ENCODE results near the gene EHMT1.

DNA sequence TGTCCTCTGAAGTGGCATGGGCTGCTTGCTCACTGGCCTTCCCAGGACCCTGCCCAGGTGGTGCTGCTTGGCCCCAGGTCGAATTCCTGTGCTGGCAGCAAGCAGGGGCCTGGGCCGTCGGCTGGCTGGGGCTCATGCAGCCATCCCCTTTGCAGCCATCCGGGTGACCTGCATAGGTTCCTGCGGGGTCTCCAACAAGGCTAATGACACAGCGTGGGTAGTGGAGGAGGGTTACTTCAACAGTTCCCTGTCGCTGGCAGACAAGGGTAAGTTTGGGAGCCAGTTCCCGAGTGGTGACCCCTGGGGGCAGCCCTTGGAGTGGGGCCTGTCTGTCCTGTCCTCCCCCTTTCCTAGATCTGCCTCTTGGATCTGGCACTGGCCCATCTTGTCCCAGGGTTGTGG, 6.1 kb upstream of the EHMT1 start:
- TF ChIP-seq ARNTL (CRISPR knock-in tag; IDR thresholded peaks at IDR 0.05; ENCODE audit: borderline replicate concordance, low read depth): no peak
- TF ChIP-seq, protein P1, sequence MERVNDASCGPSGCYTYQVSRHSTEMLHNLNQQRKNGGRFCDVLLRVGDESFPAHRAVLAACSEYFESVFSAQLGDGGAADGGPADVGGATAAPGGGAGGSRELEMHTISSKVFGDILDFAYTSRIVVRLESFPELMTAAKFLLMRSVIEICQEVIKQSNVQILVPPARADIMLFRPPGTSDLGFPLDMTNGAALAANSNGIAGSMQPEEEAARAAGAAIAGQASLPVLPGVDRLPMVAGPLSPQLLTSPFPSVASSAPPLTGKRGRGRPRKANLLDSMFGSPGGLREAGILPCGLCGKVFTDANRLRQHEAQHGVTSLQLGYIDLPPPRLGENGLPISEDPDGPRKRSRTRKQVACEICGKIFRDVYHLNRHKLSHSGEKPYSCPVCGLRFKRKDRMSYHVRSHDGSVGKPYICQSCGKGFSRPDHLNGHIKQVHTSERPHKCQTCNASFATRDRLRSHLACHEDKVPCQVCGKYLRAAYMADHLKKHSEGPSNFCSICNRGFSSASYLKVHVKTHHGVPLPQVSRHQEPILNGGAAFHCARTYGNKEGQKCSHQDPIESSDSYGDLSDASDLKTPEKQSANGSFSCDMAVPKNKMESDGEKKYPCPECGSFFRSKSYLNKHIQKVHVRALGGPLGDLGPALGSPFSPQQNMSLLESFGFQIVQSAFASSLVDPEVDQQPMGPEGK (CRISPR knock-in tag; IDR thresholded peaks at IDR 0.05; ENCODE audit: borderline replicate concordance): no peak
- TF ChIP-seq, protein P2, sequence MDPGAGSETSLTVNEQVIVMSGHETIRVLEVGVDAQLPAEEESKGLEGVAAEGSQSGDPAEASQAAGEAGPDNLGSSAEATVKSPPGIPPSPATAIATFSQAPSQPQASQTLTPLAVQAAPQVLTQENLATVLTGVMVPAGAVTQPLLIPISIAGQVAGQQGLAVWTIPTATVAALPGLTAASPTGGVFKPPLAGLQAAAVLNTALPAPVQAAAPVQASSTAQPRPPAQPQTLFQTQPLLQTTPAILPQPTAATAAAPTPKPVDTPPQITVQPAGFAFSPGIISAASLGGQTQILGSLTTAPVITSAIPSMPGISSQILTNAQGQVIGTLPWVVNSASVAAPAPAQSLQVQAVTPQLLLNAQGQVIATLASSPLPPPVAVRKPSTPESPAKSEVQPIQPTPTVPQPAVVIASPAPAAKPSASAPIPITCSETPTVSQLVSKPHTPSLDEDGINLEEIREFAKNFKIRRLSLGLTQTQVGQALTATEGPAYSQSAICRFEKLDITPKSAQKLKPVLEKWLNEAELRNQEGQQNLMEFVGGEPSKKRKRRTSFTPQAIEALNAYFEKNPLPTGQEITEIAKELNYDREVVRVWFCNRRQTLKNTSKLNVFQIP (CRISPR knock-in tag; IDR thresholded peaks at IDR 0.05; ENCODE audit: borderline replicate concordance, low read depth): no peak
- TF ChIP-seq ZFP3 (CRISPR knock-in tag; IDR thresholded peaks at IDR 0.05): no peak
